H1 (cell line): ENCODE data around the gene DDC. TPM values are rescaled to one million over a fixed set of nuclear protein-coding genes. Genes with fewer than 3 reads are reported as not detected.

Source experiments
- CTCF ChIA-PET: fragments of 300-600 bp; sonication (Branson Sonifier 250); formaldehyde crosslinking; loops from one replicate; lab custom pipeline; 2021; ENCODE audit not compliant: partially characterized antibody; lab: Charles Lee
- POLR2A ChIA-PET: fragments of 300-600 bp; sonication (Branson Sonifier 250); formaldehyde crosslinking; loops from one replicate; lab custom pipeline; 2021; ENCODE audit warnings: inconsistent platforms; ENCODE audit not compliant: partially characterized antibody; lab: Charles Lee
- DNase-seq, 2 experiments: peaks; one replicate each; pipeline versions ENCODE4 v3.0.0 to v3.0.0-alpha.2; 2010 to 2022; ENCODE audit warnings: low spot score in 2 of 2, low read depth in 1 of 2, mixed read lengths in 1 of 2
- FAIRE-seq: peaks from 2 replicates; lab custom pipeline; 2011; peaks lifted over from hg19 to GRCh38; lab: Jason Lieb, UNC
- H2AFZ ChIP-seq: 2 replicates; pipeline ENCODE4 v1.8.1; 2012; ENCODE audit warnings: low read length, inconsistent platforms
- H2AK5ac ChIP-seq: 2 replicates; pipeline ENCODE4 v1.6.1; 2013; ENCODE audit warnings: low read depth, low read length
- H2BK120ac ChIP-seq: replicated peaks from 2 replicates; pipeline ENCODE3; 2013; ENCODE audit warnings: low read depth, low read length, inconsistent platforms
- H2BK12ac ChIP-seq: 2 replicates; pipeline ENCODE4 v1.6.1; 2013; ENCODE audit warnings: low read depth, low read length
- H2BK15ac ChIP-seq: 2 replicates; pipeline ENCODE4 v1.6.1; 2013; ENCODE audit warnings: low read length
- H2BK20ac ChIP-seq: 2 replicates; pipeline ENCODE4 v1.6.1; 2013; ENCODE audit warnings: low read length
- H2BK5ac ChIP-seq: 2 replicates; pipeline ENCODE4 v1.6.1; 2013; ENCODE audit warnings: low read depth, low read length
- H3K14ac ChIP-seq: 2 replicates; pipeline ENCODE4 v1.6.1; 2013; ENCODE audit warnings: inconsistent platforms; ENCODE audit not compliant: insufficient read length
- H3K18ac ChIP-seq: 2 replicates; pipeline ENCODE4 v1.6.1; 2013; ENCODE audit warnings: low read length; ENCODE audit errors: extremely low read depth
- H3K23ac ChIP-seq: 2 replicates; pipeline ENCODE4 v1.6.1; 2013; ENCODE audit warnings: inconsistent platforms; ENCODE audit not compliant: insufficient read length
- H3K23me2 ChIP-seq: 2 replicates; pipeline ENCODE4 v1.6.1; 2013; ENCODE audit warnings: low read depth, low read length
- H3K27ac ChIP-seq: 2 replicates; pipeline ENCODE4 v1.6.1; 2011; ENCODE audit warnings: low read depth, low read length, inconsistent platforms
- H3K27me3 ChIP-seq, 4 experiments: replicated peaks in 1 of 4; 1 replicate in 1 of 4; 2 replicates in 3 of 4; pipeline versions ENCODE4 v1.6.1 to v1.8.1; 2011 to 2013; ENCODE audit warnings: low read length in 3 of 4, mild to moderate bottlenecking in 3 of 4, inconsistent platforms in 2 of 4, mixed read lengths in 2 of 4, moderate library complexity in 1 of 4; ENCODE audit not compliant: control insufficient read depth in 3 of 4, insufficient read depth in 3 of 4; ENCODE audit errors: extremely low read depth in 1 of 4
- H3K36me3 ChIP-seq, 4 experiments: 2 replicates each; pipeline versions ENCODE4 v1.6.1 to v1.8.1; 2011 to 2013; ENCODE audit warnings: mild to moderate bottlenecking in 4 of 4, low read length in 3 of 4, moderate library complexity in 2 of 4, control low read depth in 1 of 4, inconsistent platforms in 1 of 4; ENCODE audit not compliant: insufficient read depth in 4 of 4, control insufficient read depth in 2 of 4
- H3K4ac ChIP-seq: replicated peaks from 2 replicates; pipeline ENCODE3; 2013; ENCODE audit warnings: low read length, low read depth, mixed read lengths, inconsistent platforms; ENCODE audit not compliant: insufficient read length
- H3K4me1 ChIP-seq, 4 experiments: replicated peaks in 1 of 4; 1 replicate in 1 of 4; 2 replicates in 3 of 4; pipeline versions ENCODE4 v1.6.1 to v1.8.1; 2011 to 2013; ENCODE audit warnings: low read length in 3 of 4, inconsistent platforms in 2 of 4, mixed read lengths in 1 of 4; ENCODE audit not compliant: insufficient read depth in 4 of 4, control insufficient read depth in 3 of 4
- H3K4me2 ChIP-seq, 2 experiments: 2 replicates each; pipeline versions ENCODE4 v1.6.1 to v1.8.1; 2011 to 2013; ENCODE audit warnings: low read depth in 2 of 2, low read length in 2 of 2, control low read depth in 1 of 2, inconsistent platforms in 1 of 2, mild to moderate bottlenecking in 1 of 2; ENCODE audit not compliant: insufficient read depth in 1 of 2
- H3K4me3 ChIP-seq, 4 experiments: fragments of 200-600, 300-600 bp in 1 of 4; sonication (generic), shearing (Covaris generic), sonication (Bioruptor Twin) in 1 of 4; 2 replicates each; pipeline versions ENCODE4 v1.5.1 to v1.8.1; 2011 to 2016; ENCODE audit warnings: low read length in 4 of 4, low read depth in 3 of 4, control low read depth in 2 of 4, inconsistent platforms in 2 of 4, mild to moderate bottlenecking in 2 of 4, mixed read lengths in 1 of 4, moderate library complexity in 1 of 4; ENCODE audit not compliant: insufficient read depth in 2 of 4; ENCODE audit errors: extremely low read depth in 1 of 4
- H3K56ac ChIP-seq: replicated peaks from 2 replicates; pipeline ENCODE3; 2013; ENCODE audit warnings: low read depth, mild to moderate bottlenecking, mixed read lengths, low read length, inconsistent platforms; ENCODE audit not compliant: insufficient read length
- H3K79me1 ChIP-seq: 2 replicates; pipeline ENCODE4 v1.6.1; 2013; ENCODE audit warnings: low read depth, low read length, control low read depth
- H3K79me2 ChIP-seq, 2 experiments: 2 replicates each; pipeline versions ENCODE4 v1.6.1 to v1.8.1; 2012 to 2013; ENCODE audit warnings: low read length in 2 of 2, mild to moderate bottlenecking in 2 of 2, inconsistent platforms in 1 of 2; ENCODE audit not compliant: insufficient read depth in 2 of 2, control insufficient read depth in 1 of 2
- H3K9ac ChIP-seq, 4 experiments: replicated peaks in 1 of 4; 1 replicate in 1 of 4; 2 replicates in 3 of 4; pipeline versions ENCODE4 v1.6.1 to v1.8.1; 2011 to 2013; ENCODE audit warnings: low read depth in 3 of 4, low read length in 3 of 4, control low read depth in 2 of 4, mild to moderate bottlenecking in 2 of 4, moderate library complexity in 2 of 4, inconsistent platforms in 1 of 4; ENCODE audit errors: extremely low read depth in 1 of 4
- H3K9me3 ChIP-seq, 2 experiments: 2 replicates each; pipeline versions ENCODE4 v1.6.1 to v1.8.1; 2012 to 2013; ENCODE audit warnings: mild to moderate bottlenecking in 2 of 2, moderate library complexity in 2 of 2, control low read depth in 1 of 2, inconsistent platforms in 1 of 2, low read depth in 1 of 2, low read length in 1 of 2, mixed read lengths in 1 of 2; ENCODE audit not compliant: insufficient read depth in 2 of 2
- H4K20me1 ChIP-seq, 2 experiments: replicated peaks in 1 of 2; 2 replicates each; pipeline versions ENCODE3 to v1.8.1; 2011 to 2013; ENCODE audit warnings: inconsistent platforms in 2 of 2, low read length in 2 of 2, mild to moderate bottlenecking in 1 of 2; ENCODE audit not compliant: insufficient read depth in 2 of 2, control insufficient read depth in 1 of 2
- H4K5ac ChIP-seq: 2 replicates; pipeline ENCODE4 v1.6.1; 2013; ENCODE audit warnings: low read length, low read depth, mixed read lengths, inconsistent platforms; ENCODE audit not compliant: insufficient read length
- H4K8ac ChIP-seq: 2 replicates; pipeline ENCODE4 v1.8.0; 2013; ENCODE audit warnings: mild to moderate bottlenecking, moderate library complexity, low read length, inconsistent platforms; ENCODE audit not compliant: insufficient read depth; ENCODE audit errors: extremely low read depth
- H4K91ac ChIP-seq: replicated peaks from 2 replicates; pipeline ENCODE3; 2013; ENCODE audit warnings: low read length, mixed read lengths, inconsistent platforms; ENCODE audit not compliant: insufficient read length
- BRCA1 ChIP-seq: IDR thresholded peaks from 2 replicates; pipeline ENCODE4 v1.6.1; 2012; ENCODE audit warnings: low read depth, low read length, improper control_type of control experiment
- CBX5 ChIP-seq: fragments of 300-800, 300-1000 bp; sonication (generic); IDR thresholded peaks from 2 replicates; pipeline ENCODE4 v1.7.1; 2016; ENCODE audit warnings: antibody characterized with exemption, low read length, low read depth
- RBBP5 ChIP-seq: IDR thresholded peaks from 2 replicates; pipeline ENCODE4 v1.7.1; 2012; ENCODE audit warnings: low read depth, mild to moderate bottlenecking, inconsistent platforms, low read length, moderate library complexity, borderline replicate concordance
- RFX5 ChIP-seq: IDR thresholded peaks from 2 replicates; pipeline ENCODE4 v1.6.1; 2011; ENCODE audit warnings: low read depth, low read length, improper control_type of control experiment, borderline replicate concordance
- SIN3A ChIP-seq, 2 experiments: IDR thresholded peaks in 1 of 2; conservative IDR thresholded peaks in 1 of 2; 2 replicates each; pipeline ENCODE4 v1.6.1; 2011 to 2012; ENCODE audit warnings: low read length in 2 of 2, improper control_type of control experiment in 1 of 2, low read depth in 1 of 2, mild to moderate bottlenecking in 1 of 2
- SP1 ChIP-seq: IDR thresholded peaks from 2 replicates; pipeline ENCODE4 v1.6.1; 2011; ENCODE audit warnings: low read depth, low read length
- SP2 ChIP-seq: IDR thresholded peaks from 2 replicates; pipeline ENCODE4 v1.6.1; 2012; ENCODE audit warnings: mild to moderate bottlenecking, low read length, inconsistent platforms
- SRF ChIP-seq: IDR thresholded peaks from 2 replicates; pipeline ENCODE4 v1.6.1; 2011; ENCODE audit warnings: mild to moderate bottlenecking, low read depth, low read length, moderate library complexity
- TAF7 ChIP-seq: optimal IDR thresholded peaks from 2 replicates; pipeline ENCODE3; 2011; ENCODE audit warnings: low read depth, mild to moderate bottlenecking, inconsistent platforms, low read length, moderate library complexity, borderline replicate concordance
- TCF12 ChIP-seq: IDR thresholded peaks from 2 replicates; pipeline ENCODE4 v1.6.1; 2011; ENCODE audit warnings: low read depth, mild to moderate bottlenecking, low read length
- WGBS, 2 experiments: shearing (Covaris generic) in 1 of 2; methylation state at CpG; one replicate each; pipeline versions ENCODE4 v1.1.6 to v1.1.7; 2013 to 2015; ENCODE audit warnings: low lambda C conversion rate in 2 of 2, mixed read lengths in 2 of 2, inconsistent platforms in 1 of 2, low coverage in 1 of 2, missing lambda C conversion rate in 1 of 2; ENCODE audit not compliant: insufficient replicate concordance in 2 of 2, insufficient coverage in 1 of 2, insufficient read length in 1 of 2; ENCODE audit errors: extremely low coverage in 1 of 2, missing lambda C conversion rate in 1 of 2; 5-methylcytosine and 5-hydroxymethylcytosine counted together
- polyA plus RNA-seq, 7 experiments: library from polyadenylated mRNA; depleted of rRNA in 3 of 7; stranded (reverse) in 5 of 7; unstranded in 2 of 7; fragments of >200 nt in 5 of 7; fragments of 200-250 nt in 2 of 7; gene quantifications; 1 replicate in 5 of 7; 2 replicates in 1 of 7; 4 replicates in 1 of 7; pipeline versions ENCODE4 v1.2.1 to v1.2.3, GENCODE V29; 2011 to 2013; ENCODE audit warnings: missing spikeins in 2 of 7, mixed read lengths in 2 of 7
- total RNA-seq: library from RNA; stranded (reverse); fragmentation: NEBNext Ultra II Directional; extraction: Animal tissue kit (Norgen Biotek cat#: 25700); gene quantifications from 2 replicates; pipeline ENCODE4 v1.2.1, GENCODE V29; 2021
- TF ChIP-seq, protein P1 (sequence below), 3 experiments: IDR thresholded peaks; 1 replicate in 2 of 3; 2 replicates in 1 of 3; pipeline versions ENCODE4 v1.5.1 to v1.6.1; 2011; ENCODE audit warnings: low read length in 3 of 3, mild to moderate bottlenecking in 3 of 3, inconsistent platforms in 2 of 3, low read depth in 1 of 3, moderate library complexity in 1 of 3; ENCODE audit not compliant: insufficient read depth in 1 of 3; ENCODE audit errors: control extremely low read depth in 1 of 3

Gene DDC
- total and polyA plus RNA-seq, 2 of the 8 experiments (the other 6 are each of a cell fraction or from before 2014, with no cell fraction given) = 0.05 TPM; not detected in 1

DNA sequence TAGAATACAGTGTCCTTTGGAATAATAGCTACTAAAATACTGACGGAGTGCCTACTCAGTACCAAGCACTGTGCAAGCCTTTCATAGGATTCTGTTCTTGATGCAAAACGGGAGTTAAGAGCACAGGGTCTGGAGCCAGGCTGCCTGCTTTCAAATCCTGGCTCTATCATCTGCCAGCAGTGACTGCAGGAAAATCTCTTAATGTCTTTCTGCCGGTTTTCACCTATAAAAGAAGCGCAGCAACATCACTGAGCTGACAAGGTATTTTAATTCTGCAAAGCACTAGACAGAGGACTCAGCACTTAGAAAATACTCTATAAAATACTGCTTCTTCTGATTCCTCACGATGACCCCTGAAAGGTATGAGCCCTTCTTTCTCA lies 115.7 kb downstream of the DDC start:
- Histone ChIP-seq H2BK5ac (no peak overlapping the region), H3K56ac (no peak overlapping the region), H3K23ac (no peak overlapping the region), H3K79me2 (no peaks in the 10 kb centered on the region), H3K4me3 (peak overlapping the region; percentile 46 to 63 (median 54); a peak in 6 of 8 replicates), H3K27ac (no peak overlapping the region), H3K4ac (no peak overlapping the region), H2BK20ac (no peak overlapping the region), H3K23me2 (no peaks in the 10 kb centered on the region; the same call in 1 of the 2 replicates), H3K79me1 (no peaks in the 10 kb centered on the region), H2BK12ac (no peak overlapping the region), H2BK15ac (no peak overlapping the region), H2AFZ (no peak overlapping the region), H3K18ac (no peak overlapping the region), H4K91ac (no peak overlapping the region), H2AK5ac (no peak overlapping the region), H3K9me3 (no peaks in the 10 kb centered on the region), H2BK120ac (no peak overlapping the region), H4K20me1 (no peaks in the 10 kb centered on the region), H3K4me2 (peak overlapping the region; percentile 72 to 87), H4K8ac (no peak overlapping the region), H3K9ac (no peak overlapping the region; a peak in 1 of 7 replicates), H3K36me3 (peaks cover 0 to 9% (median 5%) of the 10 kb centered on the region in 4 experiments; a peak in 3 of 8 replicates), H3K27me3 (peaks cover 0 to 5% (median 5%) of the 10 kb centered on the region in 4 experiments; a peak in 4 of 7 replicates), H3K14ac (no peak overlapping the region), H4K5ac (no peak overlapping the region), H3K4me1 (peaks cover 2 to 5% (median 3%) of the 10 kb centered on the region in 4 experiments; a peak in 6 of 7 replicates)
- POLR2A ChIA-PET = interaction anchor here (1.2 kb wide), 1 partner anchor 13 kb away, joined by 3 read pairs; no protein-coding TSS in a partner anchor
- no peak for FAIRE-seq
- WGBS, 2 experiments = 50% methylated on average over 5 of the region's 5 CpGs; no CpG with 5 or more reads in 1 of the 2 experiments
- CTCF ChIA-PET = interaction anchor here (1.0 to 1.4 kb wide), 4 partner anchors 11 to 31 kb away, joined by 3 to 6 read pairs (median 4); no protein-coding TSS in a partner anchor
- DNase-seq = no peak
- no peak for TF ChIP-seq BRCA1
- no peak for TF ChIP-seq SIN3A (conservative IDR thresholded peaks at IDR 0.05 in 1 of 2, IDR thresholded peaks at IDR 0.05 in 1 of 2; ENCODE audit: low read depth in 1 of 2, low read length in 2 of 2)
- TF ChIP-seq RBBP5 = no peak
- TF ChIP-seq, protein P1, sequence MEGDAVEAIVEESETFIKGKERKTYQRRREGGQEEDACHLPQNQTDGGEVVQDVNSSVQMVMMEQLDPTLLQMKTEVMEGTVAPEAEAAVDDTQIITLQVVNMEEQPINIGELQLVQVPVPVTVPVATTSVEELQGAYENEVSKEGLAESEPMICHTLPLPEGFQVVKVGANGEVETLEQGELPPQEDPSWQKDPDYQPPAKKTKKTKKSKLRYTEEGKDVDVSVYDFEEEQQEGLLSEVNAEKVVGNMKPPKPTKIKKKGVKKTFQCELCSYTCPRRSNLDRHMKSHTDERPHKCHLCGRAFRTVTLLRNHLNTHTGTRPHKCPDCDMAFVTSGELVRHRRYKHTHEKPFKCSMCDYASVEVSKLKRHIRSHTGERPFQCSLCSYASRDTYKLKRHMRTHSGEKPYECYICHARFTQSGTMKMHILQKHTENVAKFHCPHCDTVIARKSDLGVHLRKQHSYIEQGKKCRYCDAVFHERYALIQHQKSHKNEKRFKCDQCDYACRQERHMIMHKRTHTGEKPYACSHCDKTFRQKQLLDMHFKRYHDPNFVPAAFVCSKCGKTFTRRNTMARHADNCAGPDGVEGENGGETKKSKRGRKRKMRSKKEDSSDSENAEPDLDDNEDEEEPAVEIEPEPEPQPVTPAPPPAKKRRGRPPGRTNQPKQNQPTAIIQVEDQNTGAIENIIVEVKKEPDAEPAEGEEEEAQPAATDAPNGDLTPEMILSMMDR (IDR thresholded peaks at IDR 0.05; ENCODE audit: control extremely low read depth in 1 of 3, insufficient read depth in 1 of 3, low read depth in 1 of 3, low read length in 3 of 3) = no peak
- TF ChIP-seq SP2 = no peak
- TF ChIP-seq CBX5 = no peak
- no peak for TF ChIP-seq RFX5
- no peak for TF ChIP-seq SRF
- no peak for TF ChIP-seq TAF7
- no peak for TF ChIP-seq TCF12
- TF ChIP-seq SP1 = no peak
